Stimulated activated CD8-positive, alpha-beta memory T cell treated with anti-CD3 and anti-CD28 coated beads, Interleukin-15, amount 100 ng/mL, for 4 hours (primary cell): ENCODE data around the gene MRPL51.

Experiments used
- DNase-seq, 2 donors: peaks; one replicate each; pipeline ENCODE4 v3.0.0-alpha.2; 2020; ENCODE audit warnings: low read depth in 2 of 2

The MRPL51 gene

GRCh38 chr12:6492838-6493496 is at the start of gene MRPL51:
TSS of gene MRPL51 (minus strand) at chr12:6493262. CDS start at chr12:6493136, 126 bp downstream.
- peak; percentile 88 to 95 for DNase-seq

DNA sequence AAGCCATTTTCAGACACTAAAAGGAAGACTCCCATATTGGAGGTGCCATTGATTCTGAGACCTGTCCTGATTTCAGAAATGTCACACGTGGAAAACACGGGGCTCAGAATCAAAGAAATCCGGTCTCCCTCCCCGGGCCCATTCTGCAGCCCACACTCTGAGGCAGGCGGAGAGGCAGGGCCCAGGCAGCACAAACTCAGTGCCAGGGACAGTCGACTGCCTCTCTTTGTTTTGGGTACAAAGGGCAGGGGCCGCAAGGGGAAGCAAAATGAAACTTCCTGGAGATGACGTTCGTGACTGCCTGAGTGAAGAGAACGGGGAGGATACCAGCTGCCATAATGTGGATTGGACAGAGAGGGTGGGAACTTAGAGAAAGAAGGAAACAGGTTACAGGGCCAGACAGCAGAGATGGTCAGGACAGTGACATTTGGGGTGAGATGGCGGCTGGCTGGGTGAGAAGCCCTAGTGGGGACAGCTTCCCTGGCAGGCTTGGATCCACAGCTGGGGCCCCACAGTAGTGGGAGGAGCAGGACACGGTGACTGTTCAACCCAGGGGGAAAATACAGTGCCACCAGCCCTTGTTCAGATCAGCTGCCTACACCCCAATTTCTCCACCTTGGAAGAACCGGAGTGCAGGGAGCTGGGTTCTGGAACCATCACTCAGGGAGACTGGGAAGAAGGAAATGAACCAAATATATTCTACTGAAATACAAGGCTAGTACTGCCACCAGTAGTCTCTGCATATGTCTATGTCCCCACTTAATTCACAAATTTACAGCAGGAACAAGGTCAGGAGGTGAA is 49.3 kb upstream of the MRPL51 start:
- no peak for DNase-seq

GRCh38 chr12:6541371-6542165 is 48.5 kb upstream of the MRPL51 start:
- no peak for DNase-seq

DNA sequence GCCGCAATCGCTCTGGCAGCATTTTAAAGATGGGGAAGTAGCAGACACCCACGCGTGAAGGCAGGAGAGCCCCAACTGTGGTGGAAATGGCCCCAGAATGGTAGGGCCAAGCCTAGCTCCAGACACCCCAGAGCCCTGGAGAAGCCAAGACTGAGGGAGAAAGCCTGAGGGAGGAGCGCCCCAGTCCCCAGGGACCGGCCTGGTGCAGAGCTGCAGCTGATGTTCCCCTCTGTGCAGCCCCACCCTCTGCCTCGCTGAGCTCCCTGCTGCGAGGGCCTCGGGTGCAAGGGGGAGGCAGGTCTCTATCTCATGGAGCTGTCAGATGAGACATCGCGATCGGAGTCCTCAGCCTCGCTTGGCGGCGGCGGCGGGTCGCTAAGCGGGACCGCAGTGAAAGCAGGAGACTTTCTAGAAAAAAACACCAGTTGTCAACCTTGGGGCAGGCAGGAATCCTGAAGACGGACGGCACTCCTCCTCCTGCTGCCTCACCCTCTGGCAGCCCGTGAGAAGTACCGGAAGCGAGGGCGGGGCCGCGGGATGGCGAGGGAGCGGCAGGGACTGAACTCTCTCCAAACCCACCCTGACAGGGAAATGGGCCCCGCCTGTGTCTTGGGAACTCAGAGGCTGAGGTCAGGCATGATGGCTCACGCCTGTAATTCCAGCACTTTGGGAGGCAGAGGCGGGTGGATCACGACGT is 47.3 kb upstream of the MRPL51 start:
- no peak for DNase-seq

- no peak for DNase-seq
These were observed 46.7 kb upstream of the MRPL51 start for GRCh38 chr12:6539707-6540134.

- DNase-seq: no peak
These were observed 46.2 kb upstream of the MRPL51 start for GRCh38 chr12:6539314-6539682.

DNA sequence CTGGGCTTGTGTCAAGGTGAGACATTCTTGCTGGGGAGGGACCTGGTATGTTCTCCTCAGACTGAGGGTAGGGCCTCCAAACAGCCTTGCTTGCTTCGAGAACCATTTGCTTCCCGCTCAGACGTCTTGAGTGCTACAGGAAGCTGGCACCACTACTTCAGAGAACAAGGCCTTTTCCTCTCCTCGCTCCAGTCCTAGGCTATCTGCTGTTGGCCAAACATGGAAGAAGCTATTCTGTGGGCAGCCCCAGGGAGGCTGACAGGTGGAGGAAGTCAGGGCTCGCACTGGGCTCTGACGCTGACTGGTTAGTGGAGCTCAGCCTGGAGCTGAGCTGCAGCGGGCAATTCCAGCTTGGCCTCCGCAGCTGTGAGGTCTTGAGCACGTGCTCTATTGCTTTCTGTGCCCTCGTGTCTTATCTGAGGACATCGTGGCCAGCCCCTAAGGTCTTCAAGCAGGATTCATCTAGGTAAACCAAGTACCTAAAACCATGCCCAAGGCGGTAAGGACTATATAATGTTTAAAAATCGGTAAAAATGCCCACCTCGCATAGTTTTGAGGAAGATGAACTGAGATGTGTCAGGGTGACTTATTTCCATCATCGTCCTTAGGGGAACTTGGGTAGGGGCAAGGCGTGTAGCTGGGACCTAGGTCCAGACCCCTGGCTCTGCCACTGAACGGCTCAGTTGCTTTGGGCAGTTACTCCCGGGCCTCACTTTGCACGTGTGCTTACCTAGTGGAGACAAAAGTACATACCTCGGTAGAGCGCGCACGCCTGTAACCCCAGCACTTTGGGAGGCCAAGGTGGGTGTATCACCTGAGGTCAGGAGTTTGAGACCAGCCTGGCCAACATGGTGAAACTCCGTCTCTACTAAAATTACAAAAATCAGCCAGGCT is 45.6 kb upstream of the MRPL51 start:
- no peak for DNase-seq

DNA sequence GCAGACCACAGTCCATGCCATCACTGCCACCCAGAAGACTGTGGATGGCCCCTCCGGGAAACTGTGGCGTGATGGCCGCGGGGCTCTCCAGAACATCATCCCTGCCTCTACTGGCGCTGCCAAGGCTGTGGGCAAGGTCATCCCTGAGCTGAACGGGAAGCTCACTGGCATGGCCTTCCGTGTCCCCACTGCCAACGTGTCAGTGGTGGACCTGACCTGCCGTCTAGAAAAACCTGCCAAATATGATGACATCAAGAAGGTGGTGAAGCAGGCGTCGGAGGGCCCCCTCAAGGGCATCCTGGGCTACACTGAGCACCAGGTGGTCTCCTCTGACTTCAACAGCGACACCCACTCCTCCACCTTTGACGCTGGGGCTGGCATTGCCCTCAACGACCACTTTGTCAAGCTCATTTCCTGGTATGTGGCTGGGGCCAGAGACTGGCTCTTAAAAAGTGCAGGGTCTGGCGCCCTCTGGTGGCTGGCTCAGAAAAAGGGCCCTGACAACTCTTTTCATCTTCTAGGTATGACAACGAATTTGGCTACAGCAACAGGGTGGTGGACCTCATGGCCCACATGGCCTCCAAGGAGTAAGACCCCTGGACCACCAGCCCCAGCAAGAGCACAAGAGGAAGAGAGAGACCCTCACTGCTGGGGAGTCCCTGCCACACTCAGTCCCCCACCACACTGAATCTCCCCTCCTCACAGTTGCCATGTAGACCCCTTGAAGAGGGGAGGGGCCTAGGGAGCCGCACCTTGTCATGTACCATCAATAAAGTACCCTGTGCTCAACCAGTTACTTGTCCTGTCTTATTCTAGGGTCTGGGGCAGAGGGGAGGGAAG is 44.7 kb upstream of the MRPL51 start:
- DNase-seq: peak; percentile 63 to 75

- no peak for DNase-seq
These were observed 44.0 kb upstream of the MRPL51 start for GRCh38 chr12:6536894-6537579.

DNA sequence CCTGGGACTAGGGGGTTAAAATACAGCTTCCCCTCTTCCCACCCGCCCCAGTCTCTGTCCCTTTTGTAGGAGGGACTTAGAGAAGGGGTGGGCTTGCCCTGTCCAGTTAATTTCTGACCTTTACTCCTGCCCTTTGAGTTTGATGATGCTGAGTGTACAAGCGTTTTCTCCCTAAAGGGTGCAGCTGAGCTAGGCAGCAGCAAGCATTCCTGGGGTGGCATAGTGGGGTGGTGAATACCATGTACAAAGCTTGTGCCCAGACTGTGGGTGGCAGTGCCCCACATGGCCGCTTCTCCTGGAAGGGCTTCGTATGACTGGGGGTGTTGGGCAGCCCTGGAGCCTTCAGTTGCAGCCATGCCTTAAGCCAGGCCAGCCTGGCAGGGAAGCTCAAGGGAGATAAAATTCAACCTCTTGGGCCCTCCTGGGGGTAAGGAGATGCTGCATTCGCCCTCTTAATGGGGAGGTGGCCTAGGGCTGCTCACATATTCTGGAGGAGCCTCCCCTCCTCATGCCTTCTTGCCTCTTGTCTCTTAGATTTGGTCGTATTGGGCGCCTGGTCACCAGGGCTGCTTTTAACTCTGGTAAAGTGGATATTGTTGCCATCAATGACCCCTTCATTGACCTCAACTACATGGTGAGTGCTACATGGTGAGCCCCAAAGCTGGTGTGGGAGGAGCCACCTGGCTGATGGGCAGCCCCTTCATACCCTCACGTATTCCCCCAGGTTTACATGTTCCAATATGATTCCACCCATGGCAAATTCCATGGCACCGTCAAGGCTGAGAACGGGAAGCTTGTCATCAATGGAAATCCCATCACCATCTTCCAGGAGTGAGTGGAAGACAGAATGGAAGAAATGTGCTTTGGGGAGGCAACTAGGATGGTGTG is 43.1 kb upstream of the MRPL51 start:
- DNase-seq: no peak

DNA sequence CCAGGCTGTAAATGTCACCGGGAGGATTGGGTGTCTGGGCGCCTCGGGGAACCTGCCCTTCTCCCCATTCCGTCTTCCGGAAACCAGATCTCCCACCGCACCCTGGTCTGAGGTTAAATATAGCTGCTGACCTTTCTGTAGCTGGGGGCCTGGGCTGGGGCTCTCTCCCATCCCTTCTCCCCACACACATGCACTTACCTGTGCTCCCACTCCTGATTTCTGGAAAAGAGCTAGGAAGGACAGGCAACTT is 42.6 kb upstream of the MRPL51 start:
- no peak for DNase-seq

DNA sequence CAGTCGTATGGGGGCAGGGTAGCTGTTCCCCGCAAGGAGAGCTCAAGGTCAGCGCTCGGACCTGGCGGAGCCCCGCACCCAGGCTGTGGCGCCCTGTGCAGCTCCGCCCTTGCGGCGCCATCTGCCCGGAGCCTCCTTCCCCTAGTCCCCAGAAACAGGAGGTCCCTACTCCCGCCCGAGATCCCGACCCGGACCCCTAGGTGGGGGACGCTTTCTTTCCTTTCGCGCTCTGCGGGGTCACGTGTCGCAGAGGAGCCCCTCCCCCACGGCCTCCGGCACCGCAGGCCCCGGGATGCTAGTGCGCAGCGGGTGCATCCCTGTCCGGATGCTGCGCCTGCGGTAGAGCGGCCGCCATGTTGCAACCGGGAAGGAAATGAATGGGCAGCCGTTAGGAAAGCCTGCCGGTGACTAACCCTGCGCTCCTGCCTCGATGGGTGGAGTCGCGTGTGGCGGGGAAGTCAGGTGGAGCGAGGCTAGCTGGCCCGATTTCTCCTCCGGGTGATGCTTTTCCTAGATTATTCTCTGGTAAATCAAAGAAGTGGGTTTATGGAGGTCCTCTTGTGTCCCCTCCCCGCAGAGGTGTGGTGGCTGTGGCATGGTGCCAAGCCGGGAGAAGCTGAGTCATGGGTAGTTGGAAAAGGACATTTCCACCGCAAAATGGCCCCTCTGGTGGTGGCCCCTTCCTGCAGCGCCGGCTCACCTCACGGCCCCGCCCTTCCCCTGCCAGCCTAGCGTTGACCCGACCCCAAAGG is 42.1 kb upstream of the MRPL51 start:
- DNase-seq: peak; percentile 53 to 57

- no peak for DNase-seq
These were observed 41.6 kb upstream of the MRPL51 start for GRCh38 chr12:6534695-6534944.

DNA sequence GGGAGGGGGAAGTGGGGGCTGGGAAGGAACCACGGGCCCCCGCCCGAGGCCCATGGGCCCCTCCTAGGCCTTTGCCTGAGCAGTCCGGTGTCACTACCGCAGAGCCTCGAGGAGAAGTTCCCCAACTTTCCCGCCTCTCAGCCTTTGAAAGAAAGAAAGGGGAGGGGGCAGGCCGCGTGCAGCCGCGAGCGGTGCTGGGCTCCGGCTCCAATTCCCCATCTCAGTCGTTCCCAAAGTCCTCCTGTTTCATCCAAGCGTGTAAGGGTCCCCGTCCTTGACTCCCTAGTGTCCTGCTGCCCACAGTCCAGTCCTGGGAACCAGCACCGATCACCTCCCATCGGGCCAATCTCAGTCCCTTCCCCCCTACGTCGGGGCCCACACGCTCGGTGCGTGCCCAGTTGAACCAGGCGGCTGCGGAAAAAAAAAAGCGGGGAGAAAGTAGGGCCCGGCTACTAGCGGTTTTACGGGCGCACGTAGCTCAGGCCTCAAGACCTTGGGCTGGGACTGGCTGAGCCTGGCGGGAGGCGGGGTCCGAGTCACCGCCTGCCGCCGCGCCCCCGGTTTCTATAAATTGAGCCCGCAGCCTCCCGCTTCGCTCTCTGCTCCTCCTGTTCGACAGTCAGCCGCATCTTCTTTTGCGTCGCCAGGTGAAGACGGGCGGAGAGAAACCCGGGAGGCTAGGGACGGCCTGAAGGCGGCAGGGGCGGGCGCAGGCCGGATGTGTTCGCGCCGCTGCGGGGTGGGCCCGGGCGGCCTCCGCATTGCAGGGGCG is 41.0 kb upstream of the MRPL51 start, which contains the start of gene GAPDH:
Gene GAPDH (plus strand): TSS at position 595 of the 772 bp plus-strand sequence. CDS start 316 bp downstream, outside the sequence.
- peak; percentile 69 to 74 for DNase-seq

- DNase-seq: no peak
These were observed 40.5 kb upstream of the MRPL51 start for GRCh38 chr12:6533653-6533922.

DNA sequence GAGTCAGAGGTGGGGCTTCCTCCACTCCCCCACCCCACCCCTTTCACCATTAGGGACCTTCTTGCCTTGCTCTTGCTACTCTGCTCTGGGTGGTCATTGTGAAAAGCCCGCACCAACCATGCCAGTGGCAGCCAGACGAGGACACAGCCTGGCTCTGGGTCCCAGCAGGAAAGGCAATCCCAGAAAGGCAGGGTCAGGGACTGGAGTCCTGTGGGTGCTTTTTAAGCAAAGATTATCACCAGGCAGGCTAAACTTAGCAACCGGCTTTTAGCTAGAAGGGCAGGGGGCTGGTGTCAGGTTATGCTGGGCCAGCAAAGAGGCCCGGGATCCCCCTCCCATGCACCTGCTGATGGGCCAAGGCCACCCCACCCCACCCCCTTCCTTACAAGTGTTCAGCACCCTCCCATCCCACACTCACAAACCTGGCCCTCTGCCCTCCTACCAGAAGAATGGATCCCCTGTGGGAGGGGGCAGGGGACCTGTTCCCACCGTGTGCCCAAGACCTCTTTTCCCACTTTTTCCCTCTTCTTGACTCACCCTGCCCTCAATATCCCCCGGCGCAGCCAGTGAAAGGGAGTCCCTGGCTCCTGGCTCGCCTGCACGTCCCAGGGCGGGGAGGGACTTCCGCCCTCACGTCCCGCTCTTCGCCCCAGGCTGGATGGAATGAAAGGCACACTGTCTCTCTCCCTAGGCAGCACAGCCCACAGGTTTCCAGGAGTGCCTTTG is 40.0 kb upstream of the MRPL51 start:
- DNase-seq: no peak
